Frontal cortex (tissue), 4 donors: ENCODE data around the gene GASK1B. TPM values are rescaled to one million over a fixed set of nuclear protein-coding genes. Genes with fewer than 3 reads are reported as not detected.
A peak's percentile ranks its signal among the peaks of the same experiment; 100 is the strongest.

Source experiments
- DNase-seq, 2 donors: peaks; one replicate each; pipeline ENCODE4 v3.0.0; 2012; ENCODE audit warnings: low spot score in 2 of 2
- FAIRE-seq: peaks from 2 replicates; lab custom pipeline; 2012; peaks lifted over from hg19 to GRCh38; lab: Jason Lieb, UNC
- total RNA-seq: library from RNA; depleted of rRNA; stranded (reverse); fragments of >200 nt; gene quantifications from one replicate; pipeline ENCODE4 v1.2.3, GENCODE V29; 2014
- donor health status: control.
- donor health status: control.
- donor health status: control.

Gene GASK1B
- 6.1 TPM for total RNA-seq

- FAIRE-seq (peak; percentile 95), DNase-seq (peak in 1 of 2 donors; percentile 16)
Measured at GRCh38 chr4:158172261-158173258, at the start of gene GASK1B. GASK1B (minus strand) TSS chr4:158173025; CDS start chr4:158171375, 1,650 bp downstream.

- no peak for FAIRE-seq
Measured at GRCh38 chr4:158219623-158220022, 46.8 kb upstream of the GASK1B start.

GRCh38 chr4:158217763-158218162 lies 44.9 kb upstream of the GASK1B start:
- FAIRE-seq (no peak), DNase-seq (no peak)

More at GRCh38 chr4:158219623-158220022, 46.8 kb upstream of the GASK1B start:
- DNase-seq = no peak

GRCh38 chr4:158214856-158215255 lies 42.0 kb upstream of the GASK1B start:
- no peak for FAIRE-seq
- no peak for DNase-seq

GRCh38 chr4:158213466-158213865 lies 40.6 kb upstream of the GASK1B start:
- no peak for FAIRE-seq
- DNase-seq = no peak

- no peak for FAIRE-seq
- DNase-seq = no peak
Measured at GRCh38 chr4:158211222-158211621, 38.4 kb upstream of the GASK1B start.

GRCh38 chr4:158209825-158210807 lies 37.3 kb upstream of the GASK1B start, which contains the start of gene TMEM144:
TMEM144 (plus strand) TSS chr4:158210486; CDS start chr4:158212668, 2,182 bp downstream.
- FAIRE-seq (no peak), DNase-seq (peak; percentile 21 to 62)

- DNase-seq (no peak), FAIRE-seq (no peak)
Measured at GRCh38 chr4:158208963-158209640, 36.3 kb upstream of the GASK1B start.

- FAIRE-seq = peak; percentile 99
Measured at GRCh38 chr4:158203929-158204328, 31.1 kb upstream of the GASK1B start.

GRCh38 chr4:158203436-158203835 lies 30.6 kb upstream of the GASK1B start:
- no peak for FAIRE-seq
- no peak for DNase-seq

More at GRCh38 chr4:158203929-158204328, 31.1 kb upstream of the GASK1B start:
- no peak for DNase-seq

- FAIRE-seq (peak; percentile 3), DNase-seq (no peak)
Measured at GRCh38 chr4:158202481-158202880, 29.7 kb upstream of the GASK1B start.

- DNase-seq = no peak
- FAIRE-seq = no peak
Measured at GRCh38 chr4:158201876-158202275, 29.1 kb upstream of the GASK1B start.

GRCh38 chr4:158201322-158201721 lies 28.5 kb upstream of the GASK1B start:
- FAIRE-seq (no peak), DNase-seq (no peak)

- FAIRE-seq = no peak
Measured at GRCh38 chr4:158200214-158200613, 27.4 kb upstream of the GASK1B start.

GRCh38 chr4:158197194-158197776 lies 24.5 kb upstream of the GASK1B start:
- DNase-seq (no peak), FAIRE-seq (no peak)

More at GRCh38 chr4:158200214-158200613, 27.4 kb upstream of the GASK1B start:
- no peak for DNase-seq

GRCh38 chr4:158195297-158195696 lies 22.5 kb upstream of the GASK1B start:
- DNase-seq = no peak
- no peak for FAIRE-seq

- DNase-seq (no peak), FAIRE-seq (peak; percentile 79)
Measured at GRCh38 chr4:158193171-158193749, 20.4 kb upstream of the GASK1B start.

GRCh38 chr4:158192439-158193158 lies 19.8 kb upstream of the GASK1B start:
- FAIRE-seq = no peak

More at GRCh38 chr4:158192439-158193158, 19.8 kb upstream of the GASK1B start:
- DNase-seq = no peak
